Measurements from ENCODE around the gene ATP6V1F.

ATP6V1F gene

GRCh38 chr7:128849156-128849515 is 13.5 kb upstream of the ATP6V1F start:
- DNase-seq, result no peak

- DNase-seq, result no peak
These were observed 12.7 kb upstream of the ATP6V1F start for GRCh38 chr7:128849804-128850490.

- DNase-seq, result no peak
These were observed 10.0 kb upstream of the ATP6V1F start for GRCh38 chr7:128852537-128853254.

GRCh38 chr7:128853799-128854198 is 8.9 kb upstream of the ATP6V1F start:
- DNase-seq, result no peak

GRCh38 chr7:128854396-128854795 is 8.3 kb upstream of the ATP6V1F start:
- no peak for DNase-seq

GRCh38 chr7:128855559-128855958 is 7.1 kb upstream of the ATP6V1F start:
- no peak for DNase-seq

GRCh38 chr7:128856001-128856718 is 6.5 kb upstream of the ATP6V1F start:
- DNase-seq, result no peak

GRCh38 chr7:128858380-128859231 is 4.0 kb upstream of the ATP6V1F start:
- DNase-seq, result no peak

GRCh38 chr7:128859232-128860157 is 3.2 kb upstream of the ATP6V1F start:
- no peak for DNase-seq

- peak; percentile 36 for DNase-seq
These were observed 2.2 kb upstream of the ATP6V1F start for GRCh38 chr7:128860158-128861073.

- no peak for DNase-seq
These were observed 592 bp upstream of the ATP6V1F start for GRCh38 chr7:128861957-128862570.

GRCh38 chr7:128863433-128863989 is 855 bp downstream of the ATP6V1F start:
- DNase-seq, result peak; percentile 69

- DNase-seq, result no peak
These were observed 2.6 kb downstream of the ATP6V1F start for GRCh38 chr7:128865303-128865702.

- no peak for DNase-seq
These were observed 3.6 kb downstream of the ATP6V1F start for GRCh38 chr7:128865996-128866877.

- DNase-seq, result no peak
These were observed 4.6 kb downstream of the ATP6V1F start for GRCh38 chr7:128867241-128867640.

- DNase-seq, result peak; percentile 34
These were observed 5.4 kb downstream of the ATP6V1F start for GRCh38 chr7:128867842-128868623.

- no peak for DNase-seq
These were observed 6.0 kb downstream of the ATP6V1F start for GRCh38 chr7:128868624-128869137.
